IMR-90 (cell line): ENCODE data around the gene IL11RA. TPM values are rescaled to one million over a fixed set of nuclear protein-coding genes. Genes with fewer than 3 reads are reported as not detected.

ENCODE experiments used
- ATAC-seq: fragments of 200-7000 bp; cut with Tn5 transposase; 2 replicates; pipeline ENCODE4 v1.9.1; 2020; ENCODE audit warnings: low read depth, mild to moderate bottlenecking, moderate library complexity
- BruUV-seq: library from RNA; stranded (reverse); fragments of 400-500 nt; replicated peaks from 2 replicates; lab custom pipeline; 2021; lab: Mats Ljungman, UMichigan
- CTCF ChIA-PET: fragments of 300-600 bp; formaldehyde crosslinking; extraction: SDS; loops from one replicate; lab custom pipeline; 2021; ENCODE audit warnings: antibody characterized with exemption; lab: Yijun Ruan, JAX
- POLR2A ChIA-PET: fragments of 300-600 bp; sonication (Branson Sonifier 250); formaldehyde crosslinking; loops from one replicate; lab custom pipeline; 2022; ENCODE audit warnings: antibody characterized with exemption; ENCODE audit not compliant: unreplicated experiment; lab: Charles Lee
- DNase-seq: peaks from one replicate; pipeline ENCODE4 v3.0.0; 2013
- H2AFZ ChIP-seq: replicated peaks from 2 replicates; pipeline ENCODE3; 2013; ENCODE audit warnings: low read length, mild to moderate bottlenecking; ENCODE audit not compliant: poor library complexity
- H2AK5ac ChIP-seq: 2 replicates; pipeline ENCODE4 v1.6.1; 2013; ENCODE audit warnings: low read depth, low read length, inconsistent platforms
- H2AK9ac ChIP-seq: replicated peaks from 2 replicates; pipeline ENCODE3; 2013; ENCODE audit warnings: mild to moderate bottlenecking, low read depth, low read length, moderate library complexity; ENCODE audit not compliant: poor library complexity
- H2BK120ac ChIP-seq: 2 replicates; pipeline ENCODE4 v1.6.1; 2013; ENCODE audit warnings: low read depth, low read length, inconsistent platforms
- H2BK15ac ChIP-seq: 3 replicates; pipeline ENCODE4 v1.6.1; 2013; ENCODE audit warnings: low read depth, low read length, inconsistent platforms
- H2BK20ac ChIP-seq: 2 replicates; pipeline ENCODE4 v1.6.1; 2013; ENCODE audit warnings: low read depth, mild to moderate bottlenecking, inconsistent platforms, low read length, moderate library complexity
- H2BK5ac ChIP-seq: 2 replicates; pipeline ENCODE4 v1.6.1; 2013; ENCODE audit warnings: mild to moderate bottlenecking, low read depth, low read length, inconsistent platforms; ENCODE audit not compliant: poor library complexity, severe bottlenecking
- H3K14ac ChIP-seq: replicated peaks from 2 replicates; pipeline ENCODE4 v1.6.1; 2013; ENCODE audit warnings: low read depth, low read length, inconsistent platforms
- H3K18ac ChIP-seq: 2 replicates; pipeline ENCODE4 v1.6.1; 2013; ENCODE audit warnings: low read depth, low read length, control low read depth
- H3K23ac ChIP-seq: 2 replicates; pipeline ENCODE4 v1.6.1; 2013; ENCODE audit warnings: low read depth, low read length, inconsistent platforms
- H3K27ac ChIP-seq: 2 replicates; pipeline ENCODE4 v1.5.1; 2013; ENCODE audit warnings: mild to moderate bottlenecking, control low read depth, low read length; ENCODE audit not compliant: insufficient read depth
- H3K27me3 ChIP-seq: 2 replicates; pipeline ENCODE4 v1.6.1; 2013; ENCODE audit warnings: low read length; ENCODE audit not compliant: control insufficient read depth, insufficient read depth
- H3K36me3 ChIP-seq: 2 replicates; pipeline ENCODE4 v1.6.1; 2013; ENCODE audit warnings: low read length, mixed read lengths; ENCODE audit not compliant: control insufficient read depth, insufficient read depth
- H3K4ac ChIP-seq: 2 replicates; pipeline ENCODE4 v1.6.1; 2013; ENCODE audit warnings: low read depth, low read length, inconsistent platforms
- H3K4me1 ChIP-seq: 2 replicates; pipeline ENCODE4 v1.6.1; 2013; ENCODE audit warnings: low read length, mixed read lengths; ENCODE audit not compliant: control insufficient read depth, insufficient read depth
- H3K4me2 ChIP-seq: 2 replicates; pipeline ENCODE4 v1.6.1; 2013; ENCODE audit warnings: low read depth, mild to moderate bottlenecking, control low read depth, low read length, moderate library complexity
- H3K4me3 ChIP-seq: 2 replicates; pipeline ENCODE4 v1.5.1; 2013; ENCODE audit warnings: low read depth, mild to moderate bottlenecking, control low read depth, low read length, moderate library complexity; ENCODE audit not compliant: insufficient read depth
- H3K56ac ChIP-seq: 2 replicates; pipeline ENCODE4 v1.6.1; 2013; ENCODE audit warnings: low read length, inconsistent platforms; ENCODE audit not compliant: insufficient read depth; ENCODE audit errors: extremely low read depth
- H3K79me1 ChIP-seq, 2 experiments: 2 replicates each; pipeline ENCODE4 v1.6.1; 2013; ENCODE audit warnings: low read length in 2 of 2, inconsistent platforms in 1 of 2, low read depth in 1 of 2
- H3K9ac ChIP-seq: 2 replicates; pipeline ENCODE4 v1.6.1; 2013; ENCODE audit warnings: low read depth, low read length, control low read depth
- H3K9me1 ChIP-seq: 2 replicates; pipeline ENCODE4 v1.6.1; 2013; ENCODE audit warnings: low read length, inconsistent platforms; ENCODE audit not compliant: insufficient read depth
- H3K9me3 ChIP-seq: 2 replicates; pipeline ENCODE4 v1.6.1; 2013; ENCODE audit warnings: low read length; ENCODE audit not compliant: control insufficient read depth, insufficient read depth
- H4K20me1 ChIP-seq: 2 replicates; pipeline ENCODE4 v1.6.1; 2013; ENCODE audit warnings: low read length, inconsistent platforms; ENCODE audit not compliant: insufficient read depth
- H4K5ac ChIP-seq: 2 replicates; pipeline ENCODE4 v1.6.1; 2013; ENCODE audit warnings: mild to moderate bottlenecking, low read depth, low read length, control low read depth
- H4K8ac ChIP-seq, 2 experiments: 2 replicates each; pipeline ENCODE4 v1.6.1; 2013; ENCODE audit warnings: low read depth in 2 of 2, low read length in 2 of 2, control low read depth in 1 of 2, inconsistent platforms in 1 of 2
- H4K91ac ChIP-seq: 2 replicates; pipeline ENCODE4 v1.6.1; 2013; ENCODE audit warnings: low read depth, low read length, inconsistent platforms; ENCODE audit not compliant: insufficient read depth
- CEBPB ChIP-seq: IDR thresholded peaks from 2 replicates; pipeline ENCODE4 v1.6.1; 2012; ENCODE audit warnings: low read depth, low read length, improper control_type of control experiment
- CHD1 ChIP-seq: IDR thresholded peaks from 2 replicates; pipeline ENCODE4 v1.6.1; 2012; ENCODE audit warnings: low read depth, low read length, improper control_type of control experiment
- FOS ChIP-seq: fragments of 150-350 bp; IDR thresholded peaks from 2 replicates; pipeline ENCODE4 v1.6.1; 2016; ENCODE audit warnings: low read depth, low read length
- MAFK ChIP-seq: IDR thresholded peaks from 2 replicates; pipeline ENCODE4 v1.6.1; 2012; ENCODE audit warnings: low read depth, low read length, improper control_type of control experiment
- MAZ ChIP-seq: IDR thresholded peaks from 2 replicates; pipeline ENCODE4 v1.6.1; 2012; ENCODE audit warnings: low read depth, mild to moderate bottlenecking, low read length, improper control_type of control experiment, moderate library complexity, borderline replicate concordance
- MXI1 ChIP-seq: IDR thresholded peaks from 2 replicates; pipeline ENCODE4 v1.6.1; 2012; ENCODE audit warnings: low read depth, mild to moderate bottlenecking, low read length, moderate library complexity, borderline replicate concordance
- NFE2L2 ChIP-seq: fragments of 150-350 bp; IDR thresholded peaks from 2 replicates; pipeline ENCODE4 v1.6.1; 2016; ENCODE audit warnings: low read depth, mild to moderate bottlenecking, low read length
- POLR2A ChIP-seq: IDR thresholded peaks from 2 replicates; pipeline ENCODE4 v1.6.1; 2012; ENCODE audit warnings: mild to moderate bottlenecking, low read depth, low read length
- RAD21 ChIP-seq: IDR thresholded peaks from 2 replicates; pipeline ENCODE4 v1.6.1; 2012; ENCODE audit warnings: low read length, improper control_type of control experiment
- RCOR1 ChIP-seq: IDR thresholded peaks from 2 replicates; pipeline ENCODE4 v1.6.1; 2012; ENCODE audit warnings: mild to moderate bottlenecking, low read length, improper control_type of control experiment; ENCODE audit not compliant: insufficient replicate concordance
- RFX5 ChIP-seq: IDR thresholded peaks from 2 replicates; pipeline ENCODE4 v1.8.0; 2012; ENCODE audit warnings: low read depth, mild to moderate bottlenecking, low read length, moderate library complexity
- SMC3 ChIP-seq: fragments of 150-350 bp; IDR thresholded peaks from 2 replicates; pipeline ENCODE4 v1.6.1; 2016; ENCODE audit warnings: low read depth, mild to moderate bottlenecking, antibody characterized with exemption, low read length, moderate library complexity
- WGBS, 2 experiments: methylation state at CpG; one replicate each; pipeline versions ENCODE4 v1.1.5 to v1.1.7; 2013; ENCODE audit warnings: missing lambda C conversion rate in 2 of 2; ENCODE audit not compliant: insufficient read length in 1 of 2; ENCODE audit errors: extremely low coverage in 2 of 2; 5-methylcytosine and 5-hydroxymethylcytosine counted together
- dilution Hi-C: fragments of 300-500 bp; cut with HindIII; formaldehyde crosslinking; loops from one replicate; pipeline ENCODE4 v1.14.3; 2018; ENCODE audit warnings: low sequenced_read_pairs; ENCODE audit not compliant: unreplicated experiment
- in situ Hi-C: fragments of 300-500 bp; cut with MboI; formaldehyde crosslinking; loops from 3 replicates; pipeline ENCODE4 v1.14.3; 2019; ENCODE audit warnings: low sequenced_read_pairs, inconsistent platforms, mixed read lengths
- intact Hi-C: fragments of 100-400 bp; cut with micrococcal nuclease; formaldehyde crosslinking; loops from 2 replicates; pipeline ENCODE4 v1.10.0; 2022
- polyA plus RNA-seq, 3 experiments: library from polyadenylated mRNA; depleted of rRNA; stranded (reverse); fragments of >200 nt; gene quantifications; 2 replicates each; pipeline ENCODE4 v1.2.3, GENCODE V29; 2012; ENCODE audit warnings: low replicate concordance in 1 of 3
- total RNA-seq: library from RNA; depleted of rRNA; stranded (reverse); fragments of >200 nt; gene quantifications from 2 replicates; pipeline ENCODE4 v1.2.3, GENCODE V29; 2012
- TF ChIP-seq, protein P1 (sequence below): conservative IDR thresholded peaks from 2 replicates; pipeline ENCODE4 v1.5.1; 2012; ENCODE audit warnings: mild to moderate bottlenecking, low read depth, low read length, improper control_type of control experiment
- TF ChIP-seq, protein P2 (sequence below): fragments of 150-350 bp; IDR thresholded peaks from 2 replicates; pipeline ENCODE4 v1.6.1; 2016; ENCODE audit warnings: low read depth, mild to moderate bottlenecking, low read length, moderate library complexity, borderline replicate concordance
- TF ChIP-seq, protein P3 (sequence below): fragments of 150-350 bp; IDR thresholded peaks from 2 replicates; pipeline ENCODE4 v1.6.1; 2017; ENCODE audit warnings: mild to moderate bottlenecking, antibody characterized with exemption, low read length, low read depth

The IL11RA gene
- total and polyA plus RNA-seq, 2 of the 4 experiments (the other 2 are of a cell fraction) = 8.2 to 15.9 TPM

DNA sequence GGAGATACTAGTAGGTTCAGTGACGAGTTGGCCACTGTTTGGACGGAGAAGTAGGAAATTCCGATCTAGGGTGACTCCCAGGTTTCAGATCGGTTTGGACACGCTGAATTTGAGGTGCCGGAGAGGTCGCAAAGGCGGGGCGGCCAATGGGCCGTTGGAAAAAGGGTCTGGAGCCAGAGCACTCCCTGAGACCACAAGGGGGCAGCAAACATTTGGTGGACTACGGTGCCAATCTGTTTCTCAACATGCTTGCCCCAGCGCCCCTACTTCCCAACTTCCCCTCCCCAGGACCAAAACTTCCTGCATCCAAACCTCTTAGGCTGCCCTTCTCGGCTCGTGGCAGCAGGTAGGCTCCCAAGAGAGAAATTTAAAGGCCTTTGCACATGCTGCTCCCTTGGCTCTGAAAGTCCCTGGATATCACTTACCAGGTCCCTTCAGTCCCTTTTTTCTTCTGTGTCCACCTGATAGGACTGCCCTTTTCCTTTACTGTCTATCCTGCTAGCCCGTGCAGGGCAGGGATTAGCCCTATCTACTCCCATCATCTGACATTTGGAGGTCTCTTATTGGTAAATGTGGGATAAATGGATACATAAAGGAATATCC lies 39.1 kb upstream of the IL11RA start:
- Histone ChIP-seq H2BK15ac (no peak overlapping the region), H4K20me1 (no peaks in the 10 kb centered on the region), H3K36me3 (peaks cover 21% of the 10 kb centered on the region), H4K91ac (no peak overlapping the region), H3K27me3 (no peaks in the 10 kb centered on the region), H3K18ac (no peak overlapping the region), H4K8ac (peak overlapping the region in 1 of 2 experiments; percentile 78; a peak in 2 of 4 replicates), H3K14ac (no peak overlapping the region), H2BK120ac (no peak overlapping the region), H3K79me1 (peaks cover 8 to 18% of the 10 kb centered on the region in 2 experiments), H3K23ac (no peak overlapping the region), H3K9me3 (no peaks in the 10 kb centered on the region), H3K4me1 (peaks cover 6% of the 10 kb centered on the region; the same call in 1 of the 2 replicates), H3K56ac (no peak overlapping the region), H2AK9ac (peak overlapping the region; percentile 71), H3K4me3 (peak overlapping the region; percentile 69), H2AFZ (peak overlapping the region; percentile 87), H3K9me1 (peaks cover 12% of the 10 kb centered on the region), H2AK5ac (no peak overlapping the region), H3K9ac (peak overlapping the region; percentile 65; the same call in 1 of the 2 replicates), H3K4me2 (peak overlapping the region; percentile 89), H3K4ac (no peak overlapping the region), H3K27ac (no peak overlapping the region), H2BK5ac (no peak overlapping the region), H4K5ac (no peak overlapping the region), H2BK20ac (no peak overlapping the region)
- dilution Hi-C loops = no loop called here
- WGBS, 2 experiments = 2% methylated on average over 10 of the region's 15 CpGs; no CpG with 5 or more reads in 1 of the 2 experiments
- ChIA-PET CTCF (interaction anchor here (0.9 to 1.1 kb wide), 3 partner anchors 16 to 209 kb away, joined by 3 read pairs; no protein-coding TSS in a partner anchor), POLR2A (no interaction called here)
- in situ Hi-C loops = no loop called here
- TF ChIP-seq RFX5 (no peak), POLR2A (no peak), SMC3 (peak; percentile 74), FOS (no peak), CEBPB (peak; percentile 66), MXI1 (no peak), MAFK (no peak), NFE2L2 (no peak), RCOR1 (no peak), MAZ (peak; percentile 40; the same call in 1 of the 2 replicates), RAD21 (peak; percentile 56), CHD1 (no peak)
- TF ChIP-seq, protein P1, sequence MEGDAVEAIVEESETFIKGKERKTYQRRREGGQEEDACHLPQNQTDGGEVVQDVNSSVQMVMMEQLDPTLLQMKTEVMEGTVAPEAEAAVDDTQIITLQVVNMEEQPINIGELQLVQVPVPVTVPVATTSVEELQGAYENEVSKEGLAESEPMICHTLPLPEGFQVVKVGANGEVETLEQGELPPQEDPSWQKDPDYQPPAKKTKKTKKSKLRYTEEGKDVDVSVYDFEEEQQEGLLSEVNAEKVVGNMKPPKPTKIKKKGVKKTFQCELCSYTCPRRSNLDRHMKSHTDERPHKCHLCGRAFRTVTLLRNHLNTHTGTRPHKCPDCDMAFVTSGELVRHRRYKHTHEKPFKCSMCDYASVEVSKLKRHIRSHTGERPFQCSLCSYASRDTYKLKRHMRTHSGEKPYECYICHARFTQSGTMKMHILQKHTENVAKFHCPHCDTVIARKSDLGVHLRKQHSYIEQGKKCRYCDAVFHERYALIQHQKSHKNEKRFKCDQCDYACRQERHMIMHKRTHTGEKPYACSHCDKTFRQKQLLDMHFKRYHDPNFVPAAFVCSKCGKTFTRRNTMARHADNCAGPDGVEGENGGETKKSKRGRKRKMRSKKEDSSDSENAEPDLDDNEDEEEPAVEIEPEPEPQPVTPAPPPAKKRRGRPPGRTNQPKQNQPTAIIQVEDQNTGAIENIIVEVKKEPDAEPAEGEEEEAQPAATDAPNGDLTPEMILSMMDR = peak; percentile 86
- TF ChIP-seq, protein P2, sequence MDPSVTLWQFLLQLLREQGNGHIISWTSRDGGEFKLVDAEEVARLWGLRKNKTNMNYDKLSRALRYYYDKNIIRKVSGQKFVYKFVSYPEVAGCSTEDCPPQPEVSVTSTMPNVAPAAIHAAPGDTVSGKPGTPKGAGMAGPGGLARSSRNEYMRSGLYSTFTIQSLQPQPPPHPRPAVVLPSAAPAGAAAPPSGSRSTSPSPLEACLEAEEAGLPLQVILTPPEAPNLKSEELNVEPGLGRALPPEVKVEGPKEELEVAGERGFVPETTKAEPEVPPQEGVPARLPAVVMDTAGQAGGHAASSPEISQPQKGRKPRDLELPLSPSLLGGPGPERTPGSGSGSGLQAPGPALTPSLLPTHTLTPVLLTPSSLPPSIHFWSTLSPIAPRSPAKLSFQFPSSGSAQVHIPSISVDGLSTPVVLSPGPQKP = no peak
- TF ChIP-seq, protein P3, sequence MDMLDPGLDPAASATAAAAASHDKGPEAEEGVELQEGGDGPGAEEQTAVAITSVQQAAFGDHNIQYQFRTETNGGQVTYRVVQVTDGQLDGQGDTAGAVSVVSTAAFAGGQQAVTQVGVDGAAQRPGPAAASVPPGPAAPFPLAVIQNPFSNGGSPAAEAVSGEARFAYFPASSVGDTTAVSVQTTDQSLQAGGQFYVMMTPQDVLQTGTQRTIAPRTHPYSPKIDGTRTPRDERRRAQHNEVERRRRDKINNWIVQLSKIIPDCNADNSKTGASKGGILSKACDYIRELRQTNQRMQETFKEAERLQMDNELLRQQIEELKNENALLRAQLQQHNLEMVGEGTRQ = no peak
- no TSS peak for BruUV-seq
- intact Hi-C loops = loop anchor here (1.0 kb wide), 2 partner anchors 21 to 89 kb away; no protein-coding TSS in a partner anchor
- ATAC-seq (peak; percentile 48), DNase-seq (peak; percentile 67)
